HepG2 (cell line): Measurements from ENCODE around the gene TM4SF1. TPM values are rescaled to one million over a fixed set of nuclear protein-coding genes. Genes with fewer than 3 reads are reported as not detected.

Experiments
- ARHGAP35 ChIP-seq: sonication (generic); formaldehyde crosslinking; IDR thresholded peaks from 2 replicates; pipeline ENCODE4 v1.9.0; 2022; ENCODE audit warnings: mild to moderate bottlenecking, inconsistent platforms, moderate library complexity, missing genetic modification reagents, borderline replicate concordance
- ARID5B ChIP-seq: IDR thresholded peaks from 2 replicates; pipeline ENCODE4 v1.4.0; 2020; ENCODE audit warnings: mild to moderate bottlenecking, missing genetic modification reagents
- CENPT ChIP-seq: sonication (generic); formaldehyde crosslinking; IDR thresholded peaks from 2 replicates; pipeline ENCODE4 v1.8.0; 2022; ENCODE audit warnings: low read depth, mild to moderate bottlenecking, moderate library complexity, missing genetic modification reagents
- HBP1 ChIP-seq: IDR thresholded peaks from 2 replicates; pipeline ENCODE4 v1.6.1; 2016; ENCODE audit warnings: low read depth, control low read depth
- PAWR ChIP-seq: sonication (generic); formaldehyde crosslinking; IDR thresholded peaks from 2 replicates; pipeline ENCODE4 v1.4.0; 2020; ENCODE audit warnings: missing genetic modification reagents, mild to moderate bottlenecking, borderline replicate concordance
- PCBP1 ChIP-seq: fragments of 200-400 bp; formaldehyde crosslinking; IDR thresholded peaks from 2 replicates; pipeline ENCODE4 v1.6.1; 2017; ENCODE audit warnings: mild to moderate bottlenecking, low read depth, low read length, borderline replicate concordance
- PLSCR1 ChIP-seq: sonication (generic); formaldehyde crosslinking; IDR thresholded peaks from 2 replicates; pipeline ENCODE4 v1.5.0; 2020; ENCODE audit warnings: missing genetic modification reagents, mild to moderate bottlenecking, borderline replicate concordance
- RARA ChIP-seq: IDR thresholded peaks from 2 replicates; pipeline ENCODE4 v1.6.1; 2016; ENCODE audit warnings: missing genetic modification reagents, missing compliant biosample characterization
- SP5 ChIP-seq: IDR thresholded peaks from 2 replicates; pipeline ENCODE4 v1.6.1; 2016; ENCODE audit warnings: low read depth, borderline replicate concordance
- TCF7L2 ChIP-seq: IDR thresholded peaks from 2 replicates; pipeline ENCODE4 v1.6.1; 2011; ENCODE audit warnings: mild to moderate bottlenecking, low read depth, low read length, moderate library complexity
- ZBTB44 ChIP-seq: sonication (generic); formaldehyde crosslinking; IDR thresholded peaks from 2 replicates; pipeline ENCODE4 v1.4.0; 2020; ENCODE audit warnings: missing genetic modification reagents
- ZFP37 ChIP-seq: sonication (generic); formaldehyde crosslinking; IDR thresholded peaks from 2 replicates; pipeline ENCODE4 v1.4.0; 2020; ENCODE audit warnings: missing genetic modification reagents, borderline replicate concordance
- ZNF10 ChIP-seq: sonication (generic); formaldehyde crosslinking; IDR thresholded peaks from 2 replicates; pipeline ENCODE4 v1.4.0; 2020; ENCODE audit warnings: mild to moderate bottlenecking, low read depth, missing genetic modification reagents, borderline replicate concordance
- ZNF224 ChIP-seq: sonication (generic); formaldehyde crosslinking; IDR thresholded peaks from 2 replicates; pipeline ENCODE4 v1.5.0; 2020; ENCODE audit warnings: mild to moderate bottlenecking, missing genetic modification reagents
- ZNF576 ChIP-seq: sonication (generic); formaldehyde crosslinking; IDR thresholded peaks from 2 replicates; pipeline ENCODE4 v1.4.0; 2020; ENCODE audit warnings: mild to moderate bottlenecking, missing genetic modification reagents
- ZNF597 ChIP-seq: sonication (generic); formaldehyde crosslinking; IDR thresholded peaks from 2 replicates; pipeline ENCODE4 v1.5.0; 2020; ENCODE audit warnings: missing genetic modification reagents
- ZNF670 ChIP-seq: sonication (generic); formaldehyde crosslinking; IDR thresholded peaks from 2 replicates; pipeline ENCODE4 v1.8.0; 2022; ENCODE audit warnings: mild to moderate bottlenecking, missing genetic modification reagents, borderline replicate concordance
- ZNF724P ChIP-seq: sonication (generic); formaldehyde crosslinking; IDR thresholded peaks from 2 replicates; pipeline ENCODE4 v1.8.0; 2022; ENCODE audit warnings: missing genetic modification reagents, borderline replicate concordance
- polyA plus RNA-seq, 8 experiments: library from polyadenylated mRNA; depleted of rRNA in 3 of 8; stranded (reverse) in 7 of 8; unstranded in 1 of 8; fragments of >200 nt; fragmentation: Illumina TruSeq in 4 of 8; extraction: Trizol in 4 of 8; gene quantifications; 2 replicates each; pipeline versions ENCODE4 v1.2.1 to v1.2.3, GENCODE V29; 2011 to 2016; ENCODE audit warnings: low read depth in 4 of 8, missing spikeins in 1 of 8, mixed read lengths in 1 of 8; ENCODE audit not compliant: insufficient read depth in 1 of 8
- total RNA-seq, 5 experiments: library from RNA; depleted of rRNA; stranded (reverse); fragments of >200 nt; fragmentation: Illumina TruSeq; extraction: Trizol; gene quantifications; 2 replicates each; pipeline ENCODE4 v1.2.3, GENCODE V29; 2016; ENCODE audit warnings: low read depth in 1 of 5

Gene TM4SF1
- total and polyA plus RNA-seq, 2 of the 13 experiments (the other 11 are each of a cell fraction or from before 2014, with no cell fraction given): 431 to 1,359 TPM

- TF ChIP-seq ZNF724P (CRISPR knock-in tag) (no peak), ZBTB44 (CRISPR knock-in tag) (no peak), RARA (CRISPR knock-in tag) (peak; percentile 78), CENPT (CRISPR knock-in tag) (no peak), PCBP1 (no peak), ARID5B (CRISPR knock-in tag) (peak; percentile 96), ZFP37 (CRISPR knock-in tag) (no peak), ARHGAP35 (no peak), TCF7L2 (peak; percentile 55; the same call in 1 of the 2 replicates), ZNF597 (CRISPR knock-in tag) (no peak), HBP1 (no peak), PLSCR1 (CRISPR knock-in tag) (no peak), ZNF224 (CRISPR knock-in tag) (no peak), ZNF10 (CRISPR knock-in tag) (no peak), PAWR (CRISPR knock-in tag) (no peak), ZNF576 (CRISPR knock-in tag) (no peak), ZNF670 (CRISPR knock-in tag) (no peak), SP5 (CRISPR knock-in tag) (peak; percentile 56; the same call in 1 of the 2 replicates)
Observed at GRCh38 chr3:149401212-149401925, 23.9 kb upstream of the TM4SF1 start (continued).
